Iris pigment epithelial cell (primary cell): ENCODE results near the gene TMEM131L.
A peak's percentile ranks its signal among the peaks of the same experiment; 100 is the strongest.
"Not testable (repeated sequence)": the region's sequence is repeated elsewhere in the genome, so short reads cannot be mapped to it uniquely, and the experiment has no call there.

ENCODE experiments used
- DNase-seq: peaks from one replicate; pipeline ENCODE4 v3.0.0-alpha.2; 2011; ENCODE audit warnings: low read depth

TMEM131L gene

DNA sequence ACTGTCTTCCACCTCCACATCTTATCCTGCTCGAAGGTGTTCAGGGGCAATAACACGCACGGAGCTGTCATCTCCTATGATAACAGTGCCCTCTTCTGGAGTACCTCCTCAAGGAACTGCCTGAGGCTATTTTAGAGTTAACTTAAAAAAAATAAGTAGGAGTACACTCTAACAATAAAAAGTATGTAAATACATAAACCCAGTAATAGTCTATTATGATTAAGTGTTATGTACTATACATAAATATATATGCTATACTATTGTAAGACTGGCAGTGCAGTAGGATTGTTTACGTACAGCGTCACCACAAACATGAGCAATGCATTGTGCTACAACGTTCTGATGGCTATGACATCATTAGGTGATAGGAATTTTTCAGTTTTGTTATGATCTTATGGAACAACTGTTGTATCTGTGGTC is 183.4 kb downstream of the TMEM131L start:
- DNase-seq = peak; percentile 53

DNA sequence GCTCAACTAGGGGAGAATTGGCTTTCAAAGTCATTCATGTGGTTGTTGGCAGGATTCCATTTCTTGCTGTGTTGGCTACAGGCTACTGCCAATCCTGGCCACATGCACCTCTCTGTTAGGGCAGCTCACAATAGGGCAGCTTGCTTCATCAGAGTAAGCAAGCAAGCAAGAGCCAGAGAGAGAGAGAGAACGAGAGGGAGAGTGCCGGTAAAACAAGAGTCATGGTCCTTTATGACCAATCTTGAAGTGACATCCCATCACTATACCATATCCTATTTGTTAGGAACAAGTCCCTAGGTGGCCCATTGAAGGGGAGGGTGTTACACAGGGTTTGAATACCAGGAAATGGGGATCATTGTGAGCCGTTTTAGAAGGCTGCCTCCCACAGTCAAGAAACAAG is 185.0 kb downstream of the TMEM131L start:
- no peak for DNase-seq

DNA sequence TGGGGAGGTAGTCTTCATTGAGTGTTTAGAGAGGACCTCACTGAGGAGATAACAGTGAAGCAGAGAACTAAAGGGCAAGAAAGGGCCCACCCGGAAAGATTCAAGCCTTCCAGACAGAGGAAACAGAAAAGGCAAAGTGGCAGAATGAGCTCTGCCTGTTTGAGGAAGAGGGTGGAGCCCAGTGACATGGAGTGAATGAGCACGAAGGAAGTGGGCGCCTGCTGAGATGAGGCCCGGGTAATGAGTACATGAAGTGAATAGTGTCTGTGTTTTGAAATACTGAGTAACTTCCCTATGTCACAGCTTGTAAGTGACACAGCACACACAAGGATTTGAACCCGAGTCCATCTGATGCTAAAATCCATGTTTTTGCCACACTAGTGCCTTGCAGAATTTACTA is 185.4 kb downstream of the TMEM131L start:
- no peak for DNase-seq

DNA sequence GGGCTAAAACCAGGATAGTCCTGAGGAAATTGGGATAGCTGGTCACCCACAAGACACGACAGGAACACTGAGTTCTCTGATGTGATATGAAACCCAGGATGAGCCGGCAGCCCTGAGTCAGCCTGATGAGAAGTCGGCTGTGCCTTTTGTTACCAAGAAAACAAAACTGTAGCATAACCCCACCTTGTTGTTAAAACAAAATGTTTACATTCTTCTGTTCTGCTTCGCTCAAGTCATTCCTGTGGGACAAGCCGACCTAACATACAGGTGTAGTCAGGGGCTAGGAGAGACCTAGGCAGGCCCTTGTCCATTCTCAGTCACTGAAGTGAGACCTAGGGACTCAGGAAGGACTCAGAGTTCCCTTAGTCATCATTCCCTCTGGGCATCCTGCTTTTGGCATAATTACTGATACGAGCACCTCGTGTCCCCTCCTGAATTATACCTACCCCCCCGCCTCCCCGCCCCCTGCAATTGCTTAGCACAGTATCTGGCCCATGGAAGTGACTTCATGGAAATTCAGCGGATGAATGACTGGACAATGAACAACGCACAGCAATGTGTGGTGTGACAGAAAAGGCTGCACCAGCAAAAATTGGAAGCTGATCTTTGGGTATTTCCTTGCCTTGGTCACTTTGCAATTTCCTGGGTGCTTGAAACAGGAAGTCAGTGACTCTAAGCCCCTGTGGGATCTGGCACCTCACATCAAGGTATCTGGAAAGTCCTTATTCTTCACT is 186.1 kb downstream of the TMEM131L start:
- DNase-seq = peak; percentile 45

DNA sequence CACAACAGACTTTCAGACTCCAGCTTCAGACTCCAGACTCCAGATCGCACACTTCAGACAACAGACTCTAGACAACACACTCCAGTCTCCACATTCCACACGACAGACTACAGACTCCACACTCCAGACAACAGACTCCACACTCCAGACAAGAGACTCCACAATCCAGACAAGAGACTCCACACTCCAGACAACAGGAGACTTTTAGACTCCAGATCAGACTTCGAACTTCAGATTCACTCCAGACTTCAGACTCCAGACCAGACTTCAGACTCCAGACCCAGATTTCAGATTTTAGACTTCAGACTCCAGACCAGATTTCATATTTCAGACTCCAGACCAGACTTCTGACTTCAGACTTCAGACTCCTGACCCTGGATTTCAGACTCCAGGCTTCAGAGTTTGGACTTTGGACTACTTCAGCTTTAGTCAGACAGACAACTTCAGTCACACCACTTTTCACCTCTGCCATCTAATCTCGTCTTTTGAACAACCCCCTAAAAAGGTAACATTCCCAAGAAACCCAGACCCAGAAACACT is 188.9 kb downstream of the TMEM131L start:
- no peak for DNase-seq

DNA sequence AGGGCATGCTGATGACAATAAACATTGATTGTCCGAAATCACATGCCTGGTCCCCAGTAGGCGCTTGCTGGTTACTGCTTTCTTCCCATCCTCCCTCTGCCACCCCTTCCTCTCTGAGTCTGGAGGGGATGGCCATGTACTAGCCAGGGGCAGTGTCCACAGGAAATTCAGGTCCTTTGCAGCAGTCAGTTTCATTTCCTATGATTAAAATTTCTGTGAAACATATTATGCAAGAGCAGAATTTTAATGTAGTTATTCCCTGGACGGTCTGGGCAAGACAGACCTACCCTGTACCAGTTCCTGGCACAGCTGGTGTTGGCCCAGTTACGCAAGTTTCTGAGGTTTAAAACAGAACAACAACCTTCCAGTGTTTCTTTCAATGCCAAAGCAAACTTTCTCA is 189.8 kb downstream of the TMEM131L start:
- peak; percentile 42 for DNase-seq

DNA sequence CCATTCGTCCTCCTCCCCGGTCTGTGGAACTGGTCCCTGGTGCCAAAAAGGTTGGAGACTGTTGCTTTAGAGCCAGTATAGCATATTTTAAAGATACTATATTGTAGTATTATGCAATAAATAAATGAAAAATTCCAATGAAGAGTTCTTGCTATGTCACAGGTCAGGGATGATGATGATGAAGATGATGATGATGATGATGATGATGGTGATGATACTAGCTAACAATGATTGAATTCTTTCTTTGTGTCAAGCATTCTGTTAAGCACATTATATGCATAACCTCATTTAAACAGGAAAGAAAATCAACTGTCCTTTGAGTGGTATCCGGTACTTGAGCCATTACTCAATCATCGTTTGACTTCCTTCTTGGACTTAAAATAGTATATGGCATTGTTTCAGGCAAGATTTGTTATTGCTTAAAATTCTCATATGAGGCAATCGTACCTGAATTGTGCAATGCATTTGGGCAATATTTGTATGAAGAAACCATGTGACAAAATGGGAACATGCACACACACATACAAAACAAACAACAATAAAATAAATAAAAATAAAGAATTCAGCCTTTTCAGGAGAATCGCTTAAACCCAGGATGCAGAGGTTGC is 195.2 kb downstream of the TMEM131L start:
- DNase-seq = peak; percentile 74

DNA sequence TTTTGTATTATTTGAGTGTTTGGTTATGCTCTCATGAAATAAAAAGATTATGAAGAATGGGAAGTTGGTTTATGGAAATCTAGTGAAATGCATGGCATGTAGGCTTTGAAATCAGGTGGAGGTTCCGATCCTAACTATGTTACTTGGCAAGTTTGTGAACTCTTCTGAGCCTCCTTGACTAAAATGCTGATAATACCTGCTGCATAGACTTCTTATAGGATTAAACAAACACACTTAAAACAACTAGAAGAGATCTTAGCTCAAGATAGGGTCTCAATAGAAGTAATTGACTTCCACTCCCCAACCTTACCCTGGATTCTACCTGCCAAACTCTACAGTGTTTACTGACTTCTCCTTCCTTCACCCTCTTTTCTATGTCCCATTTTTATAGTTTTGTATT is 195.7 kb downstream of the TMEM131L start:
- DNase-seq = no peak

DNA sequence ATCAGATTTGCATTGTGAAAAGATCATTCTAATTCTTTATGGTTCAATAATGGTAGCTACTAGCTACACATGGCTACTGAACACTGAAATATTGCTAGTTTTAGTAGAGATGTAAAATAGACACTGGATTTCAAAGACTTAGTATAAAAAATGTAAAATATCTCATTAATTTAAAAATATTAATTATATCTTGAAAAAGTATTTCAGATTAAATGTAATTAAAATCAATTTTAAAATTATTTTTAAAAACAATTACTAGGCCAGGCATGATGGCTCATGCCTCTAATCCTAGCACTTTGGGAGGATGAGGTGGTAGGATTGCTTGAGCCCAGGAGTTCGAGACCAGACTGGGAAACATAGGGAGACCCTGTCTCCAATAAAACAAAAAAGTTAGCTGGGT is 197.5 kb downstream of the TMEM131L start:
- DNase-seq = no peak

DNA sequence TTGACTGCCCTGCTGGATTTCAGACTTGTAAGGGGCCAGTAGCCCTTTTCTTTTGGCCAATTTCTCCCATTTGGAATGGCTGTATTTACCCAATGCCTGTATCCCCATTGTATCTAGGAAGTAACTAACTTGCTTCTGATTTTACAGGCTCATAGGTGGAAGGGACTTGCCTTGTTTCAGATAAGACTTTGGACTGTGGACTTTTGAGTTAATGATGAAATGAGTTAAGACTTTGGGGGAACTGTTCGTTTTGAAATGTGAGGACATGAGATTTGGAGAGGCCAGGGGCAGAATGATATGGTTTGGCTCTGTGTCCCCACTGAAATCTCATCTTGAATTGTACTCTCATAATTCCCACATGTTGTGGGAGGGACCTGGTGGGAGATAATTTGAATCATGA is 200.3 kb downstream of the TMEM131L start:
- DNase-seq = not testable (repeated sequence)

DNA sequence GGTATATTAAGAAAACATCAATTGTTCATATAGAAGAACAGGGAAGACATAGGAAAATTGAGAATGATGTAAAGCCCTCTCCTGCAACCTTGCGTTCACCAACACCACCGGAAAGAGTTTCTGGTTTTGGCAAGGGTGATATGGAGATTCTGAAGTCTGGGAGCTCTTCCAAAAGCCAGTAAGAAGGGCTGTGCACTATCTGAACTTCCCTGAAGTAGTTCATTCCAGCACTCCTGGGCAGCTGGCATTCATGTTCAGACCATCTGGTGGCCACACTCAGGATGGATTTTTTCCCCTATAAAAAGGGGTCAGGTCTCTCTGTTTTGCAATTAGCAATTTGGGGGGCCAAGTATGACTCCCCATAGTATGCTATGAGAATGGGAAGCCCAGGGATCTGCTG is 202.5 kb downstream of the TMEM131L start:
- DNase-seq = no peak

DNA sequence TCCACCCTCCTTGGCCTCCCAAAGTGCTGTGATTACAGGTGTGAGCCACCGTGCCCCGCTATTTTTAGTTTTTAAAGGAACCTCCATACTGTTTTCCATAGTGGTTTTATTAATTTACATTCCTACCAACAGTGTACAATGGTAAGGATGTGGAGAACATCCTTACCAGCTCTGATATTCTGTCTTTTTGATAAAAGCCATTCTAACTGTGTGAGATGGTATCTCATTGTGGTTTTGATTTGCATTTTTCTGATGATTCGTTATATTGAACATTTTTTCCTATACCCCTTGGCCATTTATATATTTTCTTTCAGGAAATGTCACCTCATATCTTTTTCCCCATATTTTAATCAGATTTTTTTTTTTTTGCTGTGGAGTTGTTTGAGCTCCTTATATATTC is 203.7 kb downstream of the TMEM131L start:
- DNase-seq = no peak

DNA sequence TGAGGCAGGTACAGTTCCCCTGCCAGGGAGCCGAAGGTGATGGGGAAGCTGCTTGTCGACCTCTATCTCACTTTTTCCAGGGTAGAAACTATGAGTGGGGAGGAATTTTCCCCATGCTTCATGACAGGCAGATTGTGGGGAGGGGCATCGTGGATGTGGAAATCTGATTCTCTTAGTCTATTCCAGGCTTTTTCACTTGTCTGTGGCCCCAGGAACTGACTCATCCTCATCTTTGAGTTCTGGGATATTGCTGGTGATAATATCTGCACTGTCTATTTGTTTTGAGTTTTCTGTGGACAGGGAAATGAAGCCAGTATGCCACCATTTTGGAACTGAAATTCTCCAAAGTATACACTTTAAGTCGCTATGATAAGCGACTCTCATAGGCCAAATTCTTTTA is 210.3 kb downstream of the TMEM131L start:
- peak; percentile 74 for DNase-seq

DNA sequence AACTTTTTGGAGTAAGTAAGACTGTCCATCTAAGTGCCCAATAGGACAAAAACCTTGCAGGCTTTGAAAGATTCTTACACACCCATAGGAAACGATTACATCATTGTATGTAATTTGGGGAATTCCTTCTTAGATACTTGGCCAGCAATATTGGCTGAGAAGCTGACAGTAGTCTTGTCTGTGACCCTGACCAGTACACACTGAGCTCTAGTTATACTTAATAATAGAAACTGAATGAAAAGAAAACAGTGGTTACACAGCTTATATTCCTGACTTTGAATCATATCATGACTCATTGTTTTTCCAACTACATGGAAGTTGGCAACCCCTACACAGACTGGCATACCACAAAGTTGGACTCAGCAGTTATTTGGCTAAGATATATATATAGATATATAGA is 210.8 kb downstream of the TMEM131L start:
- peak; percentile 86 for DNase-seq

DNA sequence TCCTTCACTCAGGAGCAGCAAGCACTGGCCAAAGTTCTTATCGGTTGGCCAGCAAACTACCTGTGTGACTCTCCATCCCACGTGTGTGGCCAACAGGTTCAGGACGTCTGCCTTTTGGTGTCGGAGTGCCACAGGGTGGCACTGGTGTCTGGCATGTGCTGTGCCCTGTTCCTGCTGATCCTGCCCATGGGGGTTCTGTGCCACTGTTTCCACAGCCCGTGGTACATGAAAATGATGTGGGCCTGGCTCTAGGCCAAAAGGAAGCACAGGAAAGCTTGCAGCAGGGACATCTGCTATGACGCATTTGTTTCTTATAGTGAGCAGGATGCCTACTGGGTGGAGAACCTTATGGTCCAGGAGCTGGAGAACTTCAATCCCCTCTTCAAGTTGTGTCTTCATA is 213.3 kb downstream of the TMEM131L start:
- DNase-seq = no peak

DNA sequence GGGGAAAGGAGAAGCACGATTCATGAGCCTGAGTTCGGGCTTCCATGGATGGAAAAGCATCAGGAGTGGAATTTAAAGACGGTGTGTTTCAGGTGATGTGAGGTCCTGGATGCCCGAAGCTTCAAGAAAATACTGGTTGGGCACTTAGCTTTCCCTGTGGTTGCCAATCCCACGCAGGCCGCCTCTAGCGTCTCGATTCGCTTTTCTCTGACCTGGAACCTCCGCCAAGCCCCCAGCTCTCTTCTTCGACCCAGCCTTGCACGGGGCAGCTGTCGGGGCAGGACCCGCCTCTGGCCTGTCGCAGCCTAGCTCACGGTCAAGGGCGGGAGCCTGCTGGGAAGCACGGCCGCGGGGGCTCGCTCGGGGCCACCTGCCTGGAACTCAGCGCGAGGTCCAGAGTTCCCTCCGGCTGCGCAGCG is 217.6 kb downstream of the TMEM131L start:
- DNase-seq = no peak

DNA sequence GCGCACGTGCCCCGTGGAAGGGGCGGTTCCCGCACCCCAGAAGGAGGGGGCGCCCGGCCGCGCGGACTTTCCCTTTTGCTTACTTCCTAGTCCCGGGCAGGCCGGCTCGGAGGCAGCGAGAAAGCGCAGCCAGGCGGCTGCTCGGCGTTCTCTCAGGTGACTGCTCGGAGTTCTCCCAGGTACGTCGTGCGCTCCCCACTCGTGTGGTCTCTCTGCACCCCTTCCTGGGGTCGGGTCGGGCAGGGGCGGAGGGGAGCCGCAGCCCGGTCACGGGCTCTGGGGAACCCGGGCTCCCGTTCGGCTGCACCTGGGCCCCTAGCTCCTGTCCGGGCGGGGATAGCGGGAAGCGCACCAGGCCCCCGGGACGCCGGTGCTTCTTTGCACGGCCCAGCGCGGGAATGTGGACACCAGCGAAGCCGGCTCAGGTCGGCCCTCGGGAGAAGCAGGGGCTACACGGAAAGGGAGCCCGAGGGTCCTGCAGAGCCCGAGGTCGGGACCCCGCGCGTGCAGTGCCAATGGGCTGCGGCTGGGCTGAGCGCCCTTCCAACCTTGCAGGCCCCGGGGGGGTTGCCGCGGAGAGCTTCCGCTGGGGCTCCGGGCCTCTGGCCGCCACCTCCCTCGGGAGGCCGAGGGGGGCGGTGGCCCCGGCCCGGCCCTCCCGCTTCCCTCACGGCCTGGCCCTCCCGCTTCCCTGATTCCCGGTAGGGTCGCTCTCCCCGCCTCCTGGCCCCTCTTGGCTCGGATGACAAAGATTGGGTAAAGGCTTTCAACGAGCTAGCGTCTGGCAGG is 218.2 kb downstream of the TMEM131L start, which contains the start of gene TLR2:
Gene TLR2, plus strand, starts transcription at position 99 of the 789 bp plus-strand sequence. CDS start 18,628 bp downstream, outside the sequence.
- DNase-seq = peak; percentile 26

DNA sequence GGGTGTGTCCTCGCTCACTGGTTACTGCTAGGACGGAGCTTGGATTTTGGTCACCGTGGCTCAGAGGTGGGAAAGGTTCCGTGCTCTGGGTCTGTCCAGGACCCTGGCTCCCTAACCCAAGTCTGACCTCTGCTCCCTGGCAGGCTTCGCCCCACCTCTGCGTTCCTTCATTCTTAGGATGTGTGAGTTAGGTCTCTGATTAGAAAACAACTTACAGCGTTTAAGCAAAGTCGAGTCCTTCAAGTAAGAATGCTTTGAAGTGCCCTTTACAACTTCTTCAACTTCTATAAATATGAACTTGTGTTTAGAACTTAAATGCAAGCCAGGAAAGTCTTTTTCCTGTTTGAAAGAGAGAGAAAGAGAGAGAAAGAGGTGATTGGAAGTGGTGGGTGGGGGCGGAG is 218.8 kb downstream of the TMEM131L start:
- DNase-seq = no peak
